K562 (cell line): ENCODE measurements around the gene ASPRV1.

Source experiments
- CBFB ChIP-seq: sonication (generic); formaldehyde crosslinking; IDR thresholded peaks from 2 replicates; pipeline ENCODE4 v1.4.0; 2020; ENCODE audit warnings: mild to moderate bottlenecking, missing genetic modification reagents
- EZH2 ChIP-seq: IDR thresholded peaks from 2 replicates; pipeline ENCODE4 v1.6.1; 2012; ENCODE audit warnings: low read depth, mild to moderate bottlenecking, inconsistent platforms, low read length, borderline replicate concordance
- GABPA ChIP-seq: fragments of 200-800 bp; sonication (Bioruptor generic); conservative IDR thresholded peaks from 2 replicates; pipeline ENCODE4 v1.6.1; 2016; ENCODE audit warnings: low read depth, missing genetic modification characterization, missing compliant biosample characterization
- HDAC2 ChIP-seq: fragments of 450-650 bp; IDR thresholded peaks from 2 replicates; pipeline ENCODE4 v1.6.1; 2016; ENCODE audit warnings: mild to moderate bottlenecking
- MEIS2 ChIP-seq: fragments of 450-650 bp; IDR thresholded peaks from 2 replicates; pipeline ENCODE4 v1.6.1; 2014; ENCODE audit warnings: mild to moderate bottlenecking; ENCODE audit not compliant: partially characterized antibody
- NFXL1 ChIP-seq: fragments of 450-650 bp; formaldehyde crosslinking; IDR thresholded peaks from 2 replicates; pipeline ENCODE4 v1.4.0; 2021; ENCODE audit warnings: mild to moderate bottlenecking
- RAD21 ChIP-seq, 2 experiments: fragments of 250-450 bp in 1 of 2; fragments of 450-650 bp in 1 of 2; sonication (Bioruptor Pico) in 1 of 2; formaldehyde crosslinking in 1 of 2; IDR thresholded peaks in 1 of 2; conservative IDR thresholded peaks in 1 of 2; 2 replicates each; pipeline versions ENCODE4 v1.4.0 to v1.8.0; 2020 to 2022; ENCODE audit warnings: mild to moderate bottlenecking in 2 of 2, moderate library complexity in 1 of 2
- SMARCC2 ChIP-seq: fragments of 450-650 bp; IDR thresholded peaks from 2 replicates; pipeline ENCODE4 v1.6.1; 2017; ENCODE audit warnings: antibody characterized with exemption, moderate library complexity, mild to moderate bottlenecking, low read depth
- SREBF1 ChIP-seq: fragments of 150-350 bp; IDR thresholded peaks from 2 replicates; pipeline ENCODE4 v1.6.1; 2014; ENCODE audit warnings: antibody characterized with exemption, low read depth, low read length, borderline replicate concordance
- ZFP30 ChIP-seq: fragments of 250-450 bp; sonication (Bioruptor Pico); IDR thresholded peaks from 2 replicates; pipeline ENCODE4 v1.8.0; 2022; ENCODE audit warnings: moderate library complexity, mild to moderate bottlenecking, inconsistent platforms, borderline replicate concordance
- TF ChIP-seq, protein P1 (sequence below), 3 experiments: IDR thresholded peaks in 2 of 3; conservative IDR thresholded peaks in 1 of 3; 2 replicates each; pipeline ENCODE4 v1.5.1; 2011 to 2012; ENCODE audit warnings: low read length in 3 of 3, mild to moderate bottlenecking in 3 of 3, control low read depth in 2 of 3, improper control_type of control experiment in 1 of 3, inconsistent platforms in 1 of 3, low read depth in 1 of 3, mixed read lengths in 1 of 3, moderate library complexity in 1 of 3; ENCODE audit not compliant: insufficient read depth in 2 of 3
- TF ChIP-seq, protein P2 (sequence below): sonication (generic); formaldehyde crosslinking; IDR thresholded peaks from 2 replicates; pipeline ENCODE4 v1.5.0; 2020; ENCODE audit warnings: missing genetic modification reagents

GRCh38 chr2:70005216-70005615, 43.8 kb upstream of the ASPRV1 start:
- no peak for TF ChIP-seq SMARCC2
- TF ChIP-seq SREBF1: no peak
- TF ChIP-seq HDAC2: no peak
- TF ChIP-seq RAD21 (CRISPR knock-in tag; conservative IDR thresholded peaks at IDR 0.05 in 1 of 2, IDR thresholded peaks at IDR 0.05 in 1 of 2): no peak
- TF ChIP-seq EZH2: no peak
- TF ChIP-seq, protein P1, sequence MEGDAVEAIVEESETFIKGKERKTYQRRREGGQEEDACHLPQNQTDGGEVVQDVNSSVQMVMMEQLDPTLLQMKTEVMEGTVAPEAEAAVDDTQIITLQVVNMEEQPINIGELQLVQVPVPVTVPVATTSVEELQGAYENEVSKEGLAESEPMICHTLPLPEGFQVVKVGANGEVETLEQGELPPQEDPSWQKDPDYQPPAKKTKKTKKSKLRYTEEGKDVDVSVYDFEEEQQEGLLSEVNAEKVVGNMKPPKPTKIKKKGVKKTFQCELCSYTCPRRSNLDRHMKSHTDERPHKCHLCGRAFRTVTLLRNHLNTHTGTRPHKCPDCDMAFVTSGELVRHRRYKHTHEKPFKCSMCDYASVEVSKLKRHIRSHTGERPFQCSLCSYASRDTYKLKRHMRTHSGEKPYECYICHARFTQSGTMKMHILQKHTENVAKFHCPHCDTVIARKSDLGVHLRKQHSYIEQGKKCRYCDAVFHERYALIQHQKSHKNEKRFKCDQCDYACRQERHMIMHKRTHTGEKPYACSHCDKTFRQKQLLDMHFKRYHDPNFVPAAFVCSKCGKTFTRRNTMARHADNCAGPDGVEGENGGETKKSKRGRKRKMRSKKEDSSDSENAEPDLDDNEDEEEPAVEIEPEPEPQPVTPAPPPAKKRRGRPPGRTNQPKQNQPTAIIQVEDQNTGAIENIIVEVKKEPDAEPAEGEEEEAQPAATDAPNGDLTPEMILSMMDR (IDR thresholded peaks at IDR 0.05 in 2 of 3, conservative IDR thresholded peaks at IDR 0.05 in 1 of 3; ENCODE audit: insufficient read depth in 2 of 3, low read depth in 1 of 3, low read length in 3 of 3): no peak
- TF ChIP-seq, protein P2, sequence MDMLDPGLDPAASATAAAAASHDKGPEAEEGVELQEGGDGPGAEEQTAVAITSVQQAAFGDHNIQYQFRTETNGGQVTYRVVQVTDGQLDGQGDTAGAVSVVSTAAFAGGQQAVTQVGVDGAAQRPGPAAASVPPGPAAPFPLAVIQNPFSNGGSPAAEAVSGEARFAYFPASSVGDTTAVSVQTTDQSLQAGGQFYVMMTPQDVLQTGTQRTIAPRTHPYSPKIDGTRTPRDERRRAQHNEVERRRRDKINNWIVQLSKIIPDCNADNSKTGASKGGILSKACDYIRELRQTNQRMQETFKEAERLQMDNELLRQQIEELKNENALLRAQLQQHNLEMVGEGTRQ: no peak
- TF ChIP-seq ZFP30 (CRISPR knock-in tag): no peak
- no peak for TF ChIP-seq GABPA (tag)
- no peak for TF ChIP-seq MEIS2
- no peak for TF ChIP-seq CBFB (CRISPR knock-in tag)
- no peak for TF ChIP-seq NFXL1
